ENCODE measurements around the gene OTUD4. TPM values are rescaled to one million over a fixed set of nuclear protein-coding genes. Genes with fewer than 3 reads are reported as not detected.
"Not testable (repeated sequence)": the region's sequence is repeated elsewhere in the genome, so short reads cannot be mapped to it uniquely, and the experiment has no call there.

OTUD4 gene
- 10 to 100 TPM; 19.1 to 68.5 (median 47.0) TPM for total RNA-seq

- peak within 1 kb of the TSS; percentile 67 to 95 (median 83) for H3K4me3 ChIP-seq
- H3K27me3 ChIP-seq: no peaks in the 10 kb centered on the region
- H3K27ac ChIP-seq: peak within 1 kb of the TSS; percentile 95 to 99 (median 96)
- no peaks in the 10 kb centered on the region for H3K9me3 ChIP-seq
- H3K36me3 ChIP-seq: no peaks in the 10 kb centered on the region
- TF ChIP-seq CTCF (IDR thresholded peaks at IDR 0.05) (peak in 3 of 6 experiments; percentile 7 to 14 (median 11)), POLR2A (IDR thresholded peaks at IDR 0.05) (peak; percentile 55 to 63)
- H3K4me1 ChIP-seq: peaks cover 0 to 23% (median 3%) of the 10 kb centered on the region in 4 donors
- peak; percentile 94 to 98 (median 95) for DNase-seq
These were observed at the start of gene OTUD4 for GRCh38 chr4:145180298-145181090. Gene OTUD4 (minus strand): TSS chr4:145180589. CDS start chr4:145179973, 616 bp downstream.

- not testable (repeated sequence) for H3K36me3 ChIP-seq, DNase-seq, H3K4me1 ChIP-seq, H3K9me3 ChIP-seq, H3K27ac ChIP-seq, H3K27me3 ChIP-seq, H3K4me3 ChIP-seq
These were observed 42.8 kb upstream of the OTUD4 start for GRCh38 chr4:145223228-145223627.

- H3K4me3 ChIP-seq, DNase-seq, H3K36me3 ChIP-seq, H3K9me3 ChIP-seq, H3K4me1 ChIP-seq, H3K27me3 ChIP-seq, H3K27ac ChIP-seq: not testable (repeated sequence)
These were observed 41.1 kb upstream of the OTUD4 start for GRCh38 chr4:145221529-145221928.

- Histone ChIP-seq H3K27ac (no peak overlapping the region), H3K27me3 (no peaks in the 10 kb centered on the region), H3K36me3 (no peaks in the 10 kb centered on the region), H3K4me3 (no peak overlapping the region), H3K9me3 (no peaks in the 10 kb centered on the region), H3K4me1 (no peaks in the 10 kb centered on the region)
- DNase-seq: no peak
- TF ChIP-seq POLR2A (IDR thresholded peaks at IDR 0.05) (no peak), CTCF (IDR thresholded peaks at IDR 0.05) (no peak)
These were observed 38.7 kb upstream of the OTUD4 start for GRCh38 chr4:145219090-145219489.

- Histone ChIP-seq H3K4me1 (no peaks in the 10 kb centered on the region), H3K4me3 (no peak overlapping the region), H3K27me3 (no peaks in the 10 kb centered on the region), H3K27ac (no peak overlapping the region), H3K36me3 (no peaks in the 10 kb centered on the region), H3K9me3 (no peaks in the 10 kb centered on the region)
- no peak for TF ChIP-seq CTCF (IDR thresholded peaks at IDR 0.05)
- TF ChIP-seq POLR2A (IDR thresholded peaks at IDR 0.05): no peak
- no peak for DNase-seq
These were observed 37.9 kb upstream of the OTUD4 start for GRCh38 chr4:145218251-145218650.

GRCh38 chr4:145217349-145217748, 37.0 kb upstream of the OTUD4 start:
- Histone ChIP-seq H3K4me1 (no peaks in the 10 kb centered on the region), H3K4me3 (no peak overlapping the region), H3K27ac (no peak overlapping the region), H3K9me3 (no peaks in the 10 kb centered on the region), H3K36me3 (no peaks in the 10 kb centered on the region), H3K27me3 (no peaks in the 10 kb centered on the region)
- no peak for DNase-seq
- TF ChIP-seq POLR2A (IDR thresholded peaks at IDR 0.05) (no peak), CTCF (IDR thresholded peaks at IDR 0.05) (no peak)

Measured in Peyer's patch (tissue), 4 donors.